GM19238 (cell line): ENCODE results near the gene HOXC4.
A peak's percentile ranks its signal among the peaks of the same experiment; 100 is the strongest.

Experiments
- DNase-seq: peaks from one replicate; pipeline ENCODE4 v3.0.0; 2011; ENCODE audit warnings: low spot score; ENCODE audit not compliant: insufficient read length

HOXC4 gene

DNA sequence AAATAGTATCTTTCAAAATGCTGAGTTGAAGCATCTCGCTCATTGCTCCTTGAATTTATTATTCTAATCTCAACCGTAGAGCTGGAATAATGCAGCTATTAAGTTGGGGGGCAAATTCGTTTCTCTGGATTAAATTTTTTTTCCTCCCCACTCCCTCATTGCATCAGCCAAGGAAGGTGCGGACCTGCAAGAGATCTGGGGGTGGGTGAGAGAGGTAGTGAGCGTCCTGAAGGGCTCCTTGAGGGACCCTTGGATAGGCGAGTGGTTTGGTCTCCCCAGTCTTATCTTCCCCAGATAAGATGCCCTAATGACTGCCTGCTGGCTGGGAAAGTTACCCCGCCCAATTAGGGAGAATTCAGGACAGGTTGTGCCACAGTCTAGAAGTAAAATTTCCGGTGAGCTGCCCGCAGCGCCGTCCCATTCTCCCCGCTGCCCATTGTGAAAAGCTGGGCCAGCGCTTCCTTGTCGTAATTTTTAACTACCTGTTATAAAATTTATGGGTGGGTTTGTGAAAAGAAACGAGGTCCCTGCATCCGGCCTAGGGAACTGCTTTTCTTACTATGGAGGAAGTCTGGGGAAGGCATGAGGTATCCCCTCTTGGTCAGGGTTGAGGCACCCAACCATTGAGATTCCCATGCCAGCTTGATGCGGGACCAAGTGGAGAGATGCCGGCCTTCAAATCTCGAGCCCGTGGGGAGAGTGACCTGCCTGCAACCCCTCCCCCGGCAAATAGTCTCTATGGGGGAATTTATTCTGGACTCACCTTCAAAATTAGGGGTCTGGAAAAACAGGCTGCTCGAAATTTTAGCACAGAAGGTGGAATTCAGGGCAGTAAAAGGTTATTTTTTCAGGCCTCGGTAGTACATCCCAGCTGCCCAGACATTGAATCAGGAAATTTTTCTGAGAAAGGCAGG is 38.4 kb upstream of the HOXC4 start:
- DNase-seq: no peak

GRCh38 chr12:54016051-54016450 is 37.6 kb upstream of the HOXC4 start:
- no peak for DNase-seq

DNA sequence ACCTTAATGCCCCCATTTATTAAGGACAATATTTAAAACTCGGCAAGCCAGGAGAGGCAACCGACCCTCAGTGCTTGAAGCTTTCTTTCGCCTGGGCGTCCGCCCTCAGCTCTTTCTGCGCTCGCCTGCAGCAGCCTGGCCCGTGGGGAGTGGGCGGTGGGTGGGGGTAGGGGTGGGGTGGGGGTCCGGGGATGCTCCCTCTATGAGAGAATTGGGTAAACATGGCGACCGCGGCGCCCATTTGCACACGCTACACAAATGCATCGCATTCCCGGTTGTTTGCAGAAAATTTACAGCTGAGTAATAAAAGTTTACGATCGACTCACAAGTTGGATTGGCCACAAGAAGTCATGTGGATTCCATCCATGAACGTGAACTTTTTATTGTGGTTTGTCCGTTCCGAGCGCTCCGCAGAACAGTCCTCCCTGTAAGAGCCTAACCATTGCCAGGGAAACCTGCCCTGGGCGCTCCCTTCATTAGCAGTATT is 37.1 kb upstream of the HOXC4 start:
- no peak for DNase-seq

- DNase-seq: no peak
Measured at GRCh38 chr12:54017027-54017788, 36.4 kb upstream of the HOXC4 start.

- peak; percentile 95 for DNase-seq
Measured at GRCh38 chr12:54017878-54018467, 35.7 kb upstream of the HOXC4 start.

GRCh38 chr12:54018468-54018984 is 35.1 kb upstream of the HOXC4 start:
- DNase-seq: no peak

GRCh38 chr12:54019091-54019811 is 34.4 kb upstream of the HOXC4 start:
- DNase-seq: no peak

DNA sequence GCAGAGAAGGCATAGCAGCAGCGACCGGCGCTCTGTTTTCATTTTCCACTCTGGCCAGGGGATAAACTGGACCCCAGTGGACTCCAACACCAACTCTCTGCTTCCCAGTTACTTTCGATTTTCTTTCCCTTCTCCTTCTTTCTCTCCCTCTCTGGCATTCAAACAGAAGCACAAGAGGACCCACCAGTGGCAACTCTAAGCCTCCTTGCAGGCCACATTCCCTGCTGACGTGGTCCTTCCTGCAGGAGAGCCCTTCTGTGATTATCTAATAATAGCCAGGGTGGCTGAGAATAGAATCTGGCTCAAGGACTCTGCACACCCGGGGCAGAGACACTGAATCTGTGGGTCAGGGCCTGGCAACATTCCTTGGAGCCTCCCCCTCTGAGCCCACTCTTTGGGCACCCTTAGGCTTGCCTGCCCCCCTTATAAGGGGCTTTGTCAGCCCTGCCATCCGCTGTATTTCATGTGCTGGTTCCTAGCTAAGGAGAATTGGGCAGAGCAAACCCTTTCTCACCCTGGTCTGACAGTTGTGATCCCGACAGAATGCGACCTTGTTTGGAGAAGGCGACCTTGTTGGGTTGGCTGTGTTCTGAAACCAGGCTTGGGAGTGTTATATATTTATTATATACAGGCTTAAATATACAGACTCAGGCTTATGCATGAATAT is 33.6 kb upstream of the HOXC4 start:
- DNase-seq: no peak

GRCh38 chr12:54020591-54021405 is 32.8 kb upstream of the HOXC4 start:
- no peak for DNase-seq

- DNase-seq: no peak
Measured at GRCh38 chr12:54021432-54022013, 32.1 kb upstream of the HOXC4 start.

DNA sequence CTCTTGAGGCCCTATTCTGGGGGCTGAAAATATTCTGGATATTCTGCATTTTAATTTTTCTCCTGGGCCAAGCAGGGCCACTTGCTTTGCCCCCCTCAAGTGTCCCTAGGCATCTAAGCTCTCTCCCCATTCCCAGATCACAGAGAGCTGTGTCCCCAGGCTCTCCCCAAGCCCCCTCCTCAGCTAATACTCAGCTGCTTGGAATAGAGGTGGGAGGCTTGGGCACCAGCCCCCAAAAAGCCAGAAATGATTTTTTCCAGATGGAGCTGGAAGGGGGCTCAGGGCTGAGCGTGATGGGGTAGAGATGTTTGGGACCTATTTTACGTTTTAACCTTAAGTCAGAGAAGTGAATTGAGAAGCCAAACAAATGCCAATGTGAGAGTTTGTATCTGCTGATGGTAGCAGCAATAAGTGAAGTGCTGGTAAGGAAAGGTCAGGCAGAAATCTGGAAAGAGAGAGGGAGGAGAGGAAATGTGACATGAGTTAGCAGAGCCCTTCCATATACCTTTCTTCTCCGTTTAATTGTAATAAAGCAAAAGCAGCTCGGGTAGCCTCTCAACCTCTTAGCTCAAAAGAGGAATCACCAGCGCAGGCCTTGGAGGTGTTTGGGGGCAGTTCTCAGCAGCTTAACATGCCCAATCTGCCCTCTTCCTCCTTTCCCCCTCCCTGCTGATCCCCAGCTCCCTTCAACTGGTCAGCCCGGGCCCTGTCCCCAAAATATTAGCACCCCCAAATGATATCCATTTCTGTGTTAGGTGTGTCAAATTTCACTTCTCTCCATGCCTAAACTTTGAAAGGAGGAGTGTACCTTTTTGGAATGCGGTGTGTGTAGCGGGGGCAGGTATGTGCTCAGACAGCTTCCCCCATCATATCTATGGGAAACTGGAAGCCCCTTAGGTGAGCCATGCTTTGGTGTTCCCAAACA is 30.4 kb upstream of the HOXC4 start:
- DNase-seq: no peak

GRCh38 chr12:54024127-54024526 is 29.5 kb upstream of the HOXC4 start:
- DNase-seq: no peak

DNA sequence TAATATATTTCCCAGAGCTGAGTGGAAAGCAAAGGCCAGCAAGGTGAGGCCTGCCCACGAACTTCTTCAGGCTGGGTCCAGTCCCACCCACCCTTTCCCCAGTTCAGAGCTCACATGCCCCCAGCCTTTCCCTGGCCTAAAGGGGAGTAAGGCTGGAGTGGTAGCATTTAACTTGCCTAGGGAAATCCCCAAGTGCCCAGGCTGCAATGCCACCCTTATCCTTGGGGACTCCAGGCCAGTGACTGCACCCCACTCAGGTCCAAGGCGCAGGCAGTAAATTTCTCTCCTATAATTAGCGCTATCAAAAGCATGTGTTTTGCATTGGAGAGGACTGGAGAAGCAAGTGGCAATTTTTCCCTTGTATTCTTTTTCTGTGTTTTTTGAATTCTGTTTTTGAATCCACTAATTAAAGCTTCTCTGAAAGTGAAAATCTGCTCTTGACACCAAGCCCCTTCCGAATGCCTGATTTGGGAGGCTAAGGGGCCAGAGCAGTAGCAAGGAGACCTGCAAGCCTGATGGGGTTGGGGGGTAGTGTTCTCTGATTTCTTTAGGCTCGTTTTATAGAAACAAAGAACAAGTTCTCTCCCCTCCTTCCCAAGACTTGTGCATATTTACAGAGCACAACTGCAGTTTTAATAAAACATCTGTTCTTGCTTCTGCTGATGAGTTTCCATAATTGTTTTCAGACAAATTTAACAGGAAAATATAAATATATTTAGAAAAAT is 28.9 kb upstream of the HOXC4 start:
- no peak for DNase-seq

DNA sequence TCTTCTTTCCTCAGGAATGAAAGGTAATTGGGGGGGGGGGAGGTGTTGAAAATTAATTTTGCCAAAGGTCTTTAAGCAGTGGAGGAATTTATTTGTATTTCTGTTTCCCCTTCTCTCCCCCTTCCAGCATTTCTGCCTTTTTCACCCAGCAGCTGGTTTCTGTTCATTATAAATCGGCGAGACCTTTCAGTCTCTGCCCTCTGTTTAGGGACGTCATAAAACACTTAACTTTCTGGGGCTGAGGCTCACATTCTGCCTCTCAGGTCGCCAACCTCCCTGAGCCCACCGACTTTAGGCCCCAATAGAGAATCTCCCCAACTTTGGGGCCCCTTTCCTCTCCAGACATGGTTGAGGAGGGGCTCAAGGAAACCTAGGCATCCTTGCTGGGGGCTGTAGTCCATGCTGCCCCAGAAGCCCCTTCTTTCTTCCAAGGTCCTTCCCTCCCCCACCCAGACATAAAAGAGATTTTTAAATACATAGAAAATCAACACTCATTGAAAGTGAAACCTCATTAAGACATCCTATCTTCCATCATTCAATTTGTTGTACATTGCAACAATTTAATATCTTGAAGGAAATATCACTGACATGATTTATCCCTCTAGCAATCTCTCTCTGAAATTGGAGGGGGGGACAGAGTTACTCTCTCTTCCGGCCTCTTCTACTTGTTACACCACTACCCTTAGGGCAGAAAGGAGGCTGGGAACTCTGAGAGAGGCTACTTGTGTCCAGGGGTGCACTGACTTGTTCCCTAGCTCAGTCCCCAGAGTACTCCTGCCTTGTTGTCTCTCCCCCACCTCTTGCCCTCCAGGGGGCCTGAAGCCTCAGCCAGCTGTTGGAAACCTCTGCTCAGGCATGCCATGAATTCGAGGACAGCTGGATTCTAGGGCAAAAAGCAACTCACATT is 27.9 kb upstream of the HOXC4 start:
- no peak for DNase-seq

GRCh38 chr12:54026640-54027441 is 26.8 kb upstream of the HOXC4 start:
- no peak for DNase-seq

DNA sequence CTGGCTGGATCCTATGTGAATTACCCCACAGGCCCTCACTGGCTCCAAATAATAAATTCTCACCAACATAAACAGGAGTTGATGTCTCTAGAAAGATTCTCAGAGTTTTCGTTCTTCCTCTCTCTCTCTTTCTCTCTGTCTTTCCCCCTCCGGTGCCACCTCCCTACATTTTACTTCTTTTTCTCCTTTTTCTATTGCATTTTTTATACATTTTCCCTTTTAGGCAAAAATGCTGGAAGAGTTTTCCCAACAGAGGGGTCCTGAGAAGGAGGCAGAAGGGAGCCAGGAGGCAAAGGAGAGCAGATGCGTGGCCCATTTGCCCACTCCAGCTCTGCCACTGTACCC is 26.2 kb upstream of the HOXC4 start:
- DNase-seq: no peak
